MCF 10A (cell line): ENCODE measurements around the gene TLR3. TPM values are rescaled to one million over a fixed set of nuclear protein-coding genes. Genes with fewer than 3 reads are reported as not detected.
"Not testable (repeated sequence)": the region's sequence is repeated elsewhere in the genome, so short reads cannot be mapped to it uniquely, and the experiment has no call there.

Experiments
- BruUV-seq: library from RNA; stranded (reverse); fragments of 400-500 nt; replicated peaks from 2 replicates; lab custom pipeline; 2021; lab: Mats Ljungman, UMichigan
- CTCF ChIA-PET: fragments of 300-600 bp; sonication (Branson Sonifier 250); formaldehyde crosslinking; extraction: SDS; loops from one replicate; lab custom pipeline; 2021; ENCODE audit warnings: antibody characterized with exemption, inconsistent platforms; lab: Yijun Ruan, JAX
- POLR2A ChIA-PET: fragments of 300-600, 350-650 bp; sonication (Branson Sonifier 250); formaldehyde crosslinking; extraction: SDS; loops from one replicate; lab custom pipeline; 2020; ENCODE audit warnings: antibody characterized with exemption, inconsistent platforms; lab: Yijun Ruan, JAX
- DNase-seq: peaks from one replicate; pipeline ENCODE4 v3.0.0-alpha.2; 2018; ENCODE audit not compliant: unreplicated experiment
- H3K27ac Mint-ChIP-seq: one replicate; pipeline ENCODE4 v1.8.0; 2022; ENCODE audit warnings: mild to moderate bottlenecking, low read depth, mixed read lengths; ENCODE audit not compliant: unreplicated experiment
- H3K27me3 Mint-ChIP-seq: one replicate; pipeline ENCODE4 v1.8.0; 2022; ENCODE audit warnings: mixed read lengths; ENCODE audit not compliant: insufficient read depth, unreplicated experiment
- H3K36me3 Mint-ChIP-seq: one replicate; pipeline ENCODE4 v1.8.0; 2022; ENCODE audit warnings: mild to moderate bottlenecking, moderate library complexity, mixed read lengths; ENCODE audit not compliant: insufficient read depth, unreplicated experiment
- H3K4me1 Mint-ChIP-seq: one replicate; pipeline ENCODE4 v1.8.0; 2022; ENCODE audit warnings: mixed read lengths; ENCODE audit not compliant: insufficient read depth, unreplicated experiment
- H3K4me3 Mint-ChIP-seq: one replicate; pipeline ENCODE4 v1.8.0; 2022; ENCODE audit warnings: mild to moderate bottlenecking, moderate library complexity, mixed read lengths; ENCODE audit not compliant: unreplicated experiment
- H3K9me3 Mint-ChIP-seq: one replicate; pipeline ENCODE4 v1.8.0; 2022; ENCODE audit warnings: mixed read lengths; ENCODE audit not compliant: unreplicated experiment
- CTCF ChIP-seq: fragments of 200-600 bp; IDR thresholded peaks from one replicate; pipeline ENCODE4 v1.8.0; 2022; ENCODE audit warnings: antibody characterized with exemption, mild to moderate bottlenecking; ENCODE audit not compliant: unreplicated experiment
- intact Hi-C: fragments of 100-400 bp; cut with micrococcal nuclease; formaldehyde crosslinking; loops from 2 replicates; pipeline ENCODE4 v1.14.1; 2022
- total RNA-seq: library from RNA; stranded (reverse); gene quantifications from 2 replicates; pipeline ENCODE4 v1.2.3, GENCODE V29; 2022

The TLR3 gene
- total RNA-seq, 1 experiment from 2014 or later, result 6.5 TPM

- peaks cover 16% of the 10 kb centered on the region for H3K27me3 Mint-ChIP-seq
- H3K27ac Mint-ChIP-seq, result no peak overlapping the region
- ChIA-PET CTCF (no interaction called here), POLR2A (interaction anchor here (0.7 kb wide), 1 partner anchor 770 kb away, joined by 5 read pairs; no protein-coding TSS in a partner anchor)
- H3K36me3 Mint-ChIP-seq, result no peaks in the 10 kb centered on the region
- H3K4me3 Mint-ChIP-seq, result no peak overlapping the region
- H3K9me3 Mint-ChIP-seq, result no peaks in the 10 kb centered on the region
- DNase-seq, result no peak
- no peaks in the 10 kb centered on the region for H3K4me1 Mint-ChIP-seq
- no TSS peak for BruUV-seq
- intact Hi-C loops, result no loop called here
- TF ChIP-seq CTCF, result no peak
Measured at GRCh38 chr4:186030399-186030775, 38.6 kb upstream of the TLR3 start.

- Mint-ChIP-seq H3K27ac (no peak overlapping the region), H3K36me3 (no peaks in the 10 kb centered on the region), H3K4me1 (no peaks in the 10 kb centered on the region), H3K27me3 (peaks cover 16% of the 10 kb centered on the region), H3K4me3 (no peak overlapping the region), H3K9me3 (no peaks in the 10 kb centered on the region)
- intact Hi-C loops, result no loop called here
- BruUV-seq, result no TSS peak
- no peak for DNase-seq
- POLR2A ChIA-PET, result interaction anchor here (0.5 kb wide), 1 partner anchor 605 kb away, joined by 3 read pairs; a partner anchor contains a TSS
- CTCF ChIA-PET, result no interaction called here
- TF ChIP-seq CTCF, result no peak
Measured at GRCh38 chr4:186030795-186031194, 38.2 kb upstream of the TLR3 start.

- Mint-ChIP-seq H3K9me3 (no peaks in the 10 kb centered on the region), H3K4me1 (no peaks in the 10 kb centered on the region), H3K36me3 (no peaks in the 10 kb centered on the region), H3K27me3 (peaks cover 16% of the 10 kb centered on the region), H3K4me3 (no peak overlapping the region), H3K27ac (no peak overlapping the region)
- ChIA-PET POLR2A (no interaction called here), CTCF (interaction anchor here (0.6 to 1.2 kb wide), 4 partner anchors 10 to 426 kb away, joined by 3 to 4 read pairs (median 3); no protein-coding TSS in a partner anchor)
- intact Hi-C loops, result no loop called here
- TF ChIP-seq CTCF, result no peak
- no peak for DNase-seq
- no TSS peak for BruUV-seq
Measured at GRCh38 chr4:186032259-186032658, 36.7 kb upstream of the TLR3 start.

GRCh38 chr4:186033027-186033426, 35.9 kb upstream of the TLR3 start:
- Mint-ChIP-seq H3K27me3 (peaks cover 16% of the 10 kb centered on the region), H3K27ac (no peak overlapping the region), H3K36me3 (no peaks in the 10 kb centered on the region), H3K4me1 (no peaks in the 10 kb centered on the region), H3K9me3 (no peaks in the 10 kb centered on the region), H3K4me3 (no peak overlapping the region)
- intact Hi-C loops, result no loop called here
- DNase-seq, result no peak
- BruUV-seq, result no TSS peak
- CTCF ChIA-PET, result interaction anchor here (1.2 kb wide), 1 partner anchor 11 kb away, joined by 3 read pairs; no protein-coding TSS in a partner anchor
- POLR2A ChIA-PET, result no interaction called here
- no peak for TF ChIP-seq CTCF

GRCh38 chr4:186034613-186035012, 34.3 kb upstream of the TLR3 start:
- H3K9me3 Mint-ChIP-seq, POLR2A ChIA-PET, H3K4me1 Mint-ChIP-seq, BruUV-seq, DNase-seq, H3K4me3 Mint-ChIP-seq, CTCF ChIA-PET, H3K36me3 Mint-ChIP-seq, H3K27ac Mint-ChIP-seq: not testable (repeated sequence)
- intact Hi-C loops, result loop anchor here (5.0 kb wide), 1 partner anchor 562 kb away; the partner anchor contains the start of gene CCDC110
- peaks cover 16% of the 10 kb centered on the region for H3K27me3 Mint-ChIP-seq
